Muscle of arm (tissue), 12 donors: ENCODE data around the gene C16orf78. TPM values are rescaled to one million over a fixed set of nuclear protein-coding genes. Genes with fewer than 3 reads are reported as not detected.
A peak's percentile ranks its signal among the peaks of the same experiment; 100 is the strongest.

ENCODE experiments used
- DNase-seq: peaks from one replicate; pipeline ENCODE4 v3.0.0-alpha.2; 2013
- polyA plus RNA-seq, 12 donors: library from polyadenylated mRNA; unstranded; fragments of 120-200 nt; gene quantifications; one replicate each; pipeline ENCODE4 v1.2.1, GENCODE V29; 2013; ENCODE audit not compliant: insufficient read length in 12 of 12

Gene C16orf78
- polyA plus RNA-seq, 12 donors: not detected

GRCh38 chr16:49382916-49383315 is 9.3 kb downstream of the C16orf78 start:
- no peak for DNase-seq

- DNase-seq: no peak
Observed at GRCh38 chr16:49395021-49395420, 21.4 kb downstream of the C16orf78 start.

GRCh38 chr16:49396206-49396720 is 22.7 kb downstream of the C16orf78 start:
- no peak for DNase-seq

- DNase-seq: no peak
Observed at GRCh38 chr16:49398761-49399160, 25.2 kb downstream of the C16orf78 start.

DNA sequence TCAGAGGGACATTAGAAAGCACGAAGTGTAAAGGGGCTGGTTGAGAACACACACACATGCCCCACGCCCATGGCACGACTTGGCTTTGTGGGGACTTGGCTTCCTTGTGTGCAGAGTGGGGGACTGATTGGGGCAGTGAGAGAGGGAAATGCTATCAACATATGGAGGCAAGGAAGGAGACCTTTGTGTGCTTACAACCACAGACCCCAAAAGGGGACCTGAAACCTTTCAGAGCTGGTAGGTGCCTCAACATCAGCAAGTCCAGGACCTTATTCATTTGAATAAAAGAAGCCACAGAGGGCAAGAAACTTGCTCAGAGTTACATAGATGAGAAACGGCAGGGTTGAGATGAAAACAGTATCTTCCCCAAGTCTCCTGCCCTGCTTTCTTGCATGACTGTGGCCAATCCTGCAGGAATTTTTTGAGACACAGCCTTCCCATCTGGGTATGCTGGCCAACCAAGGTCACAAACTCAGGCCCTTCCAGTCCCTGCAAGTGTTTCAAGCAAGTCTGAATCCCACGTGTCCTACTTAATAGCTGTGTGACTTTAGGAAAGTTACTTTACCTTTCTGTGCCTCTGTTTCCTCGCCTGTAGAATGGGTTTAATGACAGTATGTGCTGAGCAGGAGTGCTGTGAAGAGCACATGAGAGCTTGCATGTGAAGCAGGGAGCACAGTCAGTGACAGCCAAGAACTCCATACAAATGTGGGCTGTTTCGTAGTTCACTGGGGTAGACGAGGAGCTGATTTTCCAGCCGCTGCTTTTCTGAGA is 26.2 kb downstream of the C16orf78 start:
- no peak for DNase-seq

- no peak for DNase-seq
Observed at GRCh38 chr16:49400611-49401010, 27.0 kb downstream of the C16orf78 start.

DNA sequence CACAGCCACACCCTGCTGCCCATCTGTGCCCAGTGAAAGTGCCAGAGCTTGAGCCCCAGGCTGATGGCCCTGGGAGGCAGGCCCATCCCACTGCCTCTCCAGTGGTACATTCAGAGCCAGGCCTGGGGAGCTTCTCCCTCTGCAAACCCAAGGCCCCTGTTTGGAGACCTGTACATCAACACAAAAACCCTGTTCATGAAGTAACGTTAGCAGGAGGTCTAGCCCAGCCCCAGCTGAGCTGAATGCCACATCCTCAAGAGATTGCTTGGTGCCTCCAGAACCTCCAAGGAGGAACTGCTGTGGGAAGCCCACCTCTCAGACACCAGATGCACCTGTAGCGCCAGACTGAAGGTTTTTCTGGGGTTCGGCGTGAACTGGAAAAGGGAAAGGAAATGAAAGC is 31.5 kb downstream of the C16orf78 start:
- no peak for DNase-seq

GRCh38 chr16:49405530-49405929 is 31.9 kb downstream of the C16orf78 start:
- no peak for DNase-seq

GRCh38 chr16:49407873-49408550 is 34.4 kb downstream of the C16orf78 start:
- peak; percentile 86 for DNase-seq

GRCh38 chr16:49409121-49409520 is 35.5 kb downstream of the C16orf78 start:
- DNase-seq: no peak

DNA sequence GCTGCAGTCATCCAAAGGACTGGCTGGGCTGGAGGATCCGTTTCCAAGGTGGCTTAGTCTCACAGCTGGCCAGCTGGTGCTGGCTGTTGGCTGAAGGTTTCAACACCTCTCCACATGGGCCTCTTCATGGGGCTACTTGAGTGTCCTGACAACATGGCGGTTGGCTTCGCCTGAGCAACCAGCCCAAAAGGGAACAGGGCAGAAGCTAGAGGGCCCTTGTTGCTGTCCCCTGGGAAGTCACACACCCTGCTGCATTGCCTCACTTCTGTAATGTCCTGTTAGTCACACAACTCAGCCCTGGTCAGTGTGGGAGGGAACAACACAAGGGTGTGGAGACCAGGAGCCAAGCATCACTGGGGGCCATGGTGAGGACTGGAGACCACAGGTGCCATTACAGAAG is 36.6 kb downstream of the C16orf78 start:
- no peak for DNase-seq

GRCh38 chr16:49411121-49411970 is 37.7 kb downstream of the C16orf78 start:
- DNase-seq: no peak

- no peak for DNase-seq
Observed at GRCh38 chr16:49414671-49415070, 41.1 kb downstream of the C16orf78 start.

- DNase-seq: no peak
Observed at GRCh38 chr16:49415083-49415482, 41.5 kb downstream of the C16orf78 start.

DNA sequence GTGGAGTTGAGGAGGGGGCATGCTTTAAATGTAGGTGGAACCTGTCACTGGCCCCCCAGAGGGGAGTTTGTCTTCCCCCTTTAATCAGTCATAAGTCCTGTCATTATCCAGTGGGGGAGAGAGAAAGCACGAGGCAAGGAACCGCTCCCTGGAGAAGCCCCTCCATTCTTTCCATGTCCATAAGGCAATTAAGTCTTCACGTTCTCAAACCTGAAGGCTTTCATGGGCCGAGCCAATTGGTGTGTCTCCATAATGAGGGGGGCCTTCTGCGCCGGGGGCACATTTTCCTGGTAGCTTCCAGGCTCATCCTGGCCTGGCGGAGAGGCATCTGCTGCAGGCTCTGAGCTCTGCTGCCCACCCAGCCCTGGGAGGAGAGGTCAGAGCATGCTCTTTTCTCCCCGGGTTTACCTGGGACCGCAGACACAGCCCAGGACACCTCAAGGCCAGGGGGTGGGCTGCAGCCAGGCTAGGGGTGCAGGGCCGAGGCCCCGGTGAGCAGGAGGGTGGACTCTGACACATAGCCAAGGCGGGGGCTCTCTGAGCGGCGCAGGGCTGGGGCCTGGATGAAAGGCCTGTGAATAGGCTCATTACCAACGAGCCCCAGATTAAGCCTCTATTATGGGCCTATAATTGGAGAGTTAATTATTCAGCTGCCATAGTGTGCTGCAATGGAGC is 42.5 kb downstream of the C16orf78 start:
- no peak for DNase-seq

DNA sequence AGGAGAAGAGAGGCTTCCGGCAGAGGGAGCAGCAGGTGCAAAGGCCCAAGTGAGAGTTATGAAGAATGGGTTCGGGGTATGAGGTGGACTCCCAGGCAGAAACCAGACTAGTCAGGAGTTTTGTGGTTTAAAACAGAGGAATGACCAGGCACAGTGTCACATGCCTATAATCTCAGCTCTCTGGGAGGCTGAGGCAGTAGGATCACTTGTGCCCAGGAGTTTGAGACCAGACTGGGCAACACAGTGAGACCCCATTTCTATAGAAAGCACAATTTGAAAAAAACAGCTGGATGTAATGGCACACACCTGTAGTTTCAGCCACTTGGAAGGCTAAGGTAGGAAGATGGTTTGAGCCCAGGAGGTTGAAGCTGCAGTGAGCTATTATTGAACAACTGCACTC is 43.8 kb downstream of the C16orf78 start:
- DNase-seq: no peak

GRCh38 chr16:49419006-49419405 is 45.4 kb downstream of the C16orf78 start:
- no peak for DNase-seq

DNA sequence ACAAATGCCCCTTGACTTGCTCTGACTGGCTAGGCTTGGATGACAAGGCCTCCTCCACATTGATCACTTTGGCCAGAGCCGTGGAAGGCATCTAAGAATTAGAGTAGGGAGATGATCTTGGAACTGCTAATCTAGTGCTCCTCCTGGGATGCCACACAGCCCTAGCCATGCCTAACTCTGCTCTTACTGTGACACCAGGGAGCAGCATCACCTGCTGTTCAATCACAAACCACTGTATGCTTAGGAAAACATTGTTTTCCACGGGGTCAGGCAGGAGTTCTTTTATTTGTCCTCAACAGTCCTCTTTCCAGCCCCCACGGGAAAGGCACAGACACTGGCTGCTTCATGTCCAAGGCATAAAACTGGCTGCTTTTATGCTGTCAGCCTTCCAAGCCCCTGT is 46.3 kb downstream of the C16orf78 start:
- DNase-seq: no peak

GRCh38 chr16:49422896-49423295 is 49.3 kb downstream of the C16orf78 start:
- no peak for DNase-seq

GRCh38 chr16:49424961-49425360 is 51.4 kb downstream of the C16orf78 start:
- DNase-seq: no peak

DNA sequence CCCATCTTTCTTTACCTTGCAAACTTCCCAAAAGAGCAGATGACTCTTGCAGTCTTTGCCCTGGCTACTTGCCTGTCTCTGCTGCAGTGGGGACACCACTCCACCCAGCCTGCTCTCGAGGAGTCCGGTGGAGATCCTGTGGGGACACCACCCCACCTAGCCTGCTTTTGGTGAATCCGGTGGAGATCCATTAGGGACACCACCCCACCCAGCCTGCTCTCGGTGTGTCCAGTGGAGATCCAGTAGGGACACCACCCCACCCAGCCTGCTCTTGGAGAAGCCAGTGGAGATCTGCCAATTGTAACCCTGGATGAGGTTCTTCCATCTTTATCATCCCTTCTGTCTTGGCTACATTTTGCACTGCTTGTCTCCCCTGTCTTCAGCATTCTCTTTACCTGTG is 54.2 kb downstream of the C16orf78 start:
- no peak for DNase-seq

DNA sequence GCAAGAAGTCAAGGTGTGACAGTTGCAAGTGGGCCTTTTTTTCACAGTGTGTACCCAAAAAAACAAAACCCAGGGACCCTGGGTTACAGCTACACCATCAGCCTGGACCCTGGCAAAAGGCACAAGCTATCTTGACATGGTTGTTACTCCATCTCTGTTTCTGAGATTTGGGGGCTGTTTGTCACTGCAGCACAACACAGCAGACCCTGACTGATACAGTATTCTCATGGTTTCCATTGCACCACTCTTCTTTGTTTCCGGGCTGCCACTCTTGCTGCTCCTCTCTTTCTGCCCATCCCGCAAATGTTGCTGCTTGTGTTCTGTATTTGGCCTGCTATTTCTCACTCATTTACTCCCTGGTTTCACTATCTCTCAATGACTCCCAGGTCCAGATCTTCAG is 55.2 kb downstream of the C16orf78 start:
- DNase-seq: no peak
